ENCODE results near the gene PNLDC1. TPM values are rescaled to one million over a fixed set of nuclear protein-coding genes. Genes with fewer than 3 reads are reported as not detected.

Gene PNLDC1
- total RNA-seq, 4 donors from 2014 or later = 0.34 TPM; not detected in 3

DNA sequence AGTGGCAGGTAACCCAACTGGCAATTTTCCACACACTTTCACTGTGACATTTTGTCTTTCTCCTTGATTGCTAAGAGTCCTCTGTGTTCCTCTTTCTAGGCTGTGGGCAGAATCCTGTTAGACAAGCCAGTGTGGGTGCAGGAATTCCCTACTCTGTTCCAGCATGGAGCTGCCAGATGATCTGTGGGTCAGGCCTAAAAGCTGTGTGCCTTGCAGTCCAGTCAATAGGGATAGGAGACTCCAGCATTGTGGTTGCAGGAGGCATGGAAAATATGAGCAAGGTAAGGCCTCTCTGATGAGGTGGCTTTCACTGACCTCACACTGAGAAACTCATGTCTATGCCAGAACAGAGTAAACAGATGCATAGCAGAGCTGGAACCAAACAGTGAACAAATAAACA is 33.2 kb upstream of the PNLDC1 start:
- no peak for TF ChIP-seq CTCF (IDR thresholded peaks at IDR 0.05; ENCODE audit: low read depth)

DNA sequence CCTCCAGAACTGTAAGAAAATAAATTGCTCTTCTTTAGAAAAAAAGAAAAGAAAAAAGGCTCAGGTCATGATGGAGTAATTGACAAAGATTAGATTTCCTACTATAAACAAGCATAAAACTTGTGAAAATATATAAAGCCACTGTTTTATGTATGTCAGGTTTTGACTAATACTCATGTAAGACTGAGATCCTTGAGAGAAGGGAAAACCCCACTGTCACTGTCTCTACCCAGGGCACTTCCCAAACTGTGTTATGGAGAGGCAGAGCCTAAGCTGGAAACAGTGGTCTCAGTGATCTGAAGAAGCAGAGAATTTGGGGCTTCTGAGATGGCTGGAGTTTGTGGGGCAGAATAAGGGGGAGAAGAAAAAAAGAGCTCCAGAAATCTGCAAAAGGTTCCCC is 30.6 kb upstream of the PNLDC1 start:
- no peak for TF ChIP-seq CTCF (IDR thresholded peaks at IDR 0.05; ENCODE audit: low read depth)

- TF ChIP-seq CTCF (IDR thresholded peaks at IDR 0.05; ENCODE audit: low read depth) = no peak
These were observed 27.9 kb upstream of the PNLDC1 start for GRCh38 chr6:159772196-159772595.

DNA sequence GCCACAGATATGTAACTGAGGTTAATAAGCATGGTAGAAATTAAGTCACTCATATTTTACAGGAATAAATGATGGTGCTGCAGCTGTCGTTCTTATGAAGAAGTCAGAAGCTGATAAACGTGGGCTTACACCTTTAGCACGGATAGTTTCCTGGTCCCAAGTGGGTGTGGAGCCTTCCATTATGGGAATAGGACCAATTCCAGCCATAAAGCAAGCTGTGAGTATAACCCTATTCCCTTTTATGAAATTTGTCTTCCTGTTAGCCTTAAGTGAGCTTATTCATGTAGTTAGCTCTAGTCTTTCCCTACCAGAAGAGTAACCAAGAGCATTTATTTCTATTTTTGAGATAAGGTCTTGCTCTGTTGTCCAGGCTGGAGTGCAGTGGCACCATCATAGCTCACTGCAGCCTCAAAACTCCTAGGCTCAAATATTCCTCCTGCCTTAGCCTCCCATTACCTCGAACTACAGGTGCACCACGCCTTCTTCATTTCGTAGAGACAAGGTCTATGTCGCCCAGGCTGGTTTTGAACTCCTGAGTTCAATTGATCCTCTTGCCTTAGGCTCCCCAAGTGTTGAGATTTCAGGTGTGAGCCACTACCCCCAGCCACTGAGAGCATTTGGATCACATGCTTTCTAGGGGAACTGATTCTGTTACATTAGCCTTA is 22.7 kb upstream of the PNLDC1 start:
- no peak for TF ChIP-seq CTCF (IDR thresholded peaks at IDR 0.05; ENCODE audit: low read depth)

- TF ChIP-seq CTCF (IDR thresholded peaks at IDR 0.05; ENCODE audit: low read depth) = no peak
These were observed 21.9 kb upstream of the PNLDC1 start for GRCh38 chr6:159778131-159778530.

DNA sequence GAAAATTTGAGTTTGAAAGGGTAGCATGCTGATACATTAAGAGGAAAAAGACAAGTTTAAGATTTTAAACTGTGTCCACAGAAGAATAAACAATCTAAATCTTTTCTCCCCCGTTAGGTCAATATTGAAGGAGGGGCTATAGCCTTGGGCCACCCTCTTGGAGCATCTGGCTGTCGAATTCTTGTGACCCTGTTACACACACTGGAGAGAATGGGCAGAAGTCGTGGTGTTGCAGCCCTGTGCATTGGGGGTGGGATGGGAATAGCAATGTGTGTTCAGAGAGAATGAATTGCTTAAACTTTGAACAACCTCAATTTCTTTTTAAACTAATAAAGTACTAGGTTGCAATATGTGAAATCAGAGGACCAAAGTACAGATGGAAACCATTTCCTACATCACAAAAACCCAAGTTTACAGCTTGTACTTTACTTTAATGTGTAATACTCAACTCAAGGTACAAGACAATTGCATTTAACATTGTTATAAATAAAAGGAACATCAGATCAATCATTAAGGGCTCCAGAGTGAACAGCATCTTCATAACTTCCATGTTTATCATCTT is 21.5 kb upstream of the PNLDC1 start:
- TF ChIP-seq CTCF (IDR thresholded peaks at IDR 0.05; ENCODE audit: low read depth) = no peak

GRCh38 chr6:159788276-159788675 is 11.8 kb upstream of the PNLDC1 start:
- TF ChIP-seq CTCF (IDR thresholded peaks at IDR 0.05; ENCODE audit: low read depth) = no peak

All from subcutaneous adipose tissue (tissue), 4 donors.